Left ventricle myocardium inferior (tissue), 1 donor: ENCODE measurements around the gene RALGDS. TPM values are rescaled to one million over a fixed set of nuclear protein-coding genes. Genes with fewer than 3 reads are reported as not detected.
"Not testable (repeated sequence)": the region's sequence is repeated elsewhere in the genome, so short reads cannot be mapped to it uniquely, and the experiment has no call there.

Source experiments
- DNase-seq: peaks from one replicate; pipeline ENCODE4 v3.0.0-alpha.2; 2020
- H3K27ac ChIP-seq: fragments of 200-600 bp; replicated peaks from 2 replicates; pipeline ENCODE4 v1.8.0; 2021
- H3K27me3 ChIP-seq: fragments of 200-600 bp; 2 replicates; pipeline ENCODE4 v1.8.0; 2021; ENCODE audit warnings: low read depth
- H3K36me3 ChIP-seq: fragments of 200-600 bp; 2 replicates; pipeline ENCODE4 v1.8.0; 2021
- H3K4me1 ChIP-seq: fragments of 200-600 bp; 2 replicates; pipeline ENCODE4 v1.8.0; 2021
- H3K4me3 ChIP-seq: fragments of 200-600 bp; 2 replicates; pipeline ENCODE4 v1.8.0; 2021; ENCODE audit warnings: mild to moderate bottlenecking, moderate library complexity
- H3K9me3 ChIP-seq: fragments of 200-600 bp; replicated peaks from 2 replicates; pipeline ENCODE4 v1.8.0; 2021
- CTCF ChIP-seq: fragments of 200-600 bp; IDR thresholded peaks from 2 replicates; pipeline ENCODE4 v1.8.0; 2021; ENCODE audit warnings: antibody characterized with exemption, mild to moderate bottlenecking, borderline replicate concordance
- intact Hi-C: fragments of 100-400 bp; cut with micrococcal nuclease; formaldehyde crosslinking; loops from one replicate; pipeline ENCODE4 v1.11.0; 2022
- long read RNA-seq: library from polyadenylated mRNA; unstranded; transcript quantifications from one replicate; pipeline ENCODE4 v2.0.0, GENCODE V29; 2021
- total RNA-seq: library from RNA; stranded (reverse); fragmentation: NEBNext Ultra II Directional; extraction: Animal tissue kit (Norgen Biotek cat#: 25700); gene quantifications from one replicate; pipeline ENCODE4 v1.2.1, GENCODE V29; 2021
- donor health status: DM: no; HTN: yes; CAD: no; lungs with severe emphysema.

The RALGDS gene
- 24.6 TPM for total RNA-seq
- long read RNA-seq, transcript RALGDS-202 (18 exons, 3,634 nt) = minor isoform, 10 of 69 reads
- long read RNA-seq, transcript RALGDS-205 (18 exons, 3,801 nt) = major isoform, 11 of 69 reads
- long read RNA-seq, transcript RALGDS-201 (18 exons, 3,598 nt) = minor isoform, 10 of 69 reads
- long read RNA-seq, partial matches to known transcripts = 10 of 69 reads
- long read RNA-seq, other reads (novel, unspliced or antisense) = 28 of 69 reads

- H3K36me3 ChIP-seq = no peaks in the 10 kb centered on the region
- TF ChIP-seq CTCF = no peak
- DNase-seq = peak; percentile 91
- intact Hi-C loops = no loop called here
- peak within 1 kb of the TSS; percentile 83 for H3K4me3 ChIP-seq
- H3K27me3 ChIP-seq = no peaks in the 10 kb centered on the region
- peaks cover 88% of the 10 kb centered on the region for H3K4me1 ChIP-seq
- no peaks in the 10 kb centered on the region for H3K9me3 ChIP-seq
- peak within 1 kb of the TSS; percentile 95 for H3K27ac ChIP-seq
Measured at GRCh38 chr9:133121198-133121914, at the start of gene RALGDS. Gene RALGDS (minus strand): TSS chr9:133121240. CDS start chr9:133121154, 86 bp downstream.

GRCh38 chr9:133170716-133171115 lies 49.7 kb upstream of the RALGDS start:
- no peaks in the 10 kb centered on the region for H3K9me3 ChIP-seq
- H3K27ac ChIP-seq = no peak overlapping the region
- TF ChIP-seq CTCF = no peak
- H3K4me3 ChIP-seq = no peak overlapping the region
- no peaks in the 10 kb centered on the region for H3K36me3 ChIP-seq
- H3K27me3 ChIP-seq = peaks cover 20% of the 10 kb centered on the region
- intact Hi-C loops = no loop called here
- no peaks in the 10 kb centered on the region for H3K4me1 ChIP-seq
- DNase-seq = no peak

- H3K9me3 ChIP-seq, H3K4me3 ChIP-seq, H3K36me3 ChIP-seq, intact Hi-C loops, DNase-seq, H3K4me1 ChIP-seq, H3K27ac ChIP-seq: not testable (repeated sequence)
- H3K27me3 ChIP-seq = peaks cover 20% of the 10 kb centered on the region
Measured at GRCh38 chr9:133169687-133170086, 48.6 kb upstream of the RALGDS start.

GRCh38 chr9:133169102-133169501 lies 48.1 kb upstream of the RALGDS start:
- no peak overlapping the region for H3K27ac ChIP-seq
- DNase-seq = no peak
- peaks cover 9% of the 10 kb centered on the region for H3K4me1 ChIP-seq
- no peak overlapping the region for H3K4me3 ChIP-seq
- peaks cover 20% of the 10 kb centered on the region for H3K27me3 ChIP-seq
- H3K36me3 ChIP-seq = no peaks in the 10 kb centered on the region
- TF ChIP-seq CTCF = no peak
- H3K9me3 ChIP-seq = no peaks in the 10 kb centered on the region
- intact Hi-C loops = no loop called here

- Histone ChIP-seq H3K27ac (no peak overlapping the region), H3K9me3 (no peaks in the 10 kb centered on the region), H3K36me3 (no peaks in the 10 kb centered on the region), H3K27me3 (peaks cover 20% of the 10 kb centered on the region), H3K4me3 (no peak overlapping the region), H3K4me1 (peaks cover 16% of the 10 kb centered on the region)
- intact Hi-C loops = no loop called here
- TF ChIP-seq CTCF = no peak
- DNase-seq = no peak
Measured at GRCh38 chr9:133168432-133168831, 47.4 kb upstream of the RALGDS start.

GRCh38 chr9:133167769-133168168 lies 46.7 kb upstream of the RALGDS start:
- H3K9me3 ChIP-seq = no peaks in the 10 kb centered on the region
- H3K27ac ChIP-seq = no peak overlapping the region
- H3K27me3 ChIP-seq = peaks cover 15% of the 10 kb centered on the region
- DNase-seq = no peak
- no peaks in the 10 kb centered on the region for H3K36me3 ChIP-seq
- intact Hi-C loops = no loop called here
- no peak for TF ChIP-seq CTCF
- peaks cover 23% of the 10 kb centered on the region for H3K4me1 ChIP-seq
- no peak overlapping the region for H3K4me3 ChIP-seq
